GM03348 (cell line): ENCODE data around the gene SAMD4A.
A peak's percentile ranks its signal among the peaks of the same experiment; 100 is the strongest.

Experiments
- DNase-seq: peaks from one replicate; pipeline ENCODE4 v3.0.0; 2012; ENCODE audit warnings: low spot score

SAMD4A gene

GRCh38 chr14:54805445-54806322 is 238.8 kb downstream of the SAMD4A start:
- peak; percentile 90 for DNase-seq

- DNase-seq, result no peak
These were observed 239.7 kb downstream of the SAMD4A start for GRCh38 chr14:54806616-54807015.

GRCh38 chr14:54807428-54807827 is 240.5 kb downstream of the SAMD4A start:
- no peak for DNase-seq

- DNase-seq, result no peak
These were observed 241.0 kb downstream of the SAMD4A start for GRCh38 chr14:54807881-54808280.

- DNase-seq, result no peak
These were observed 241.6 kb downstream of the SAMD4A start for GRCh38 chr14:54808326-54809161.

- no peak for DNase-seq
These were observed 242.8 kb downstream of the SAMD4A start for GRCh38 chr14:54809767-54810166.

- DNase-seq, result no peak
These were observed 245.7 kb downstream of the SAMD4A start for GRCh38 chr14:54812617-54813016.

GRCh38 chr14:54813081-54813480 is 246.2 kb downstream of the SAMD4A start:
- DNase-seq, result no peak

GRCh38 chr14:54814076-54814475 is 247.1 kb downstream of the SAMD4A start:
- no peak for DNase-seq

- no peak for DNase-seq
These were observed 248.1 kb downstream of the SAMD4A start for GRCh38 chr14:54815016-54815415.

GRCh38 chr14:54815515-54815914 is 248.6 kb downstream of the SAMD4A start:
- no peak for DNase-seq

GRCh38 chr14:54816450-54816849 is 249.5 kb downstream of the SAMD4A start:
- DNase-seq, result no peak

- DNase-seq, result no peak
These were observed 250.6 kb downstream of the SAMD4A start for GRCh38 chr14:54817506-54817905.

GRCh38 chr14:54818201-54819133 is 251.5 kb downstream of the SAMD4A start:
- DNase-seq, result peak; percentile 64

- DNase-seq, result no peak
These were observed 255.8 kb downstream of the SAMD4A start for GRCh38 chr14:54822685-54823084.

- no peak for DNase-seq
These were observed 257.0 kb downstream of the SAMD4A start for GRCh38 chr14:54823757-54824549.

- DNase-seq, result no peak
These were observed 261.1 kb downstream of the SAMD4A start for GRCh38 chr14:54828037-54828436.

- DNase-seq, result peak; percentile 20
These were observed 262.7 kb downstream of the SAMD4A start for GRCh38 chr14:54829486-54830224.

GRCh38 chr14:54830650-54831049 is 263.7 kb downstream of the SAMD4A start:
- DNase-seq, result no peak

GRCh38 chr14:54834081-54834480 is 267.2 kb downstream of the SAMD4A start:
- DNase-seq, result no peak
